ENCODE data around the gene OR2M4. TPM values are rescaled to one million over a fixed set of nuclear protein-coding genes. Genes with fewer than 3 reads are reported as not detected.

Gene OR2M4
- total RNA-seq, 1 experiment from 2014 or later: not detected

DNA sequence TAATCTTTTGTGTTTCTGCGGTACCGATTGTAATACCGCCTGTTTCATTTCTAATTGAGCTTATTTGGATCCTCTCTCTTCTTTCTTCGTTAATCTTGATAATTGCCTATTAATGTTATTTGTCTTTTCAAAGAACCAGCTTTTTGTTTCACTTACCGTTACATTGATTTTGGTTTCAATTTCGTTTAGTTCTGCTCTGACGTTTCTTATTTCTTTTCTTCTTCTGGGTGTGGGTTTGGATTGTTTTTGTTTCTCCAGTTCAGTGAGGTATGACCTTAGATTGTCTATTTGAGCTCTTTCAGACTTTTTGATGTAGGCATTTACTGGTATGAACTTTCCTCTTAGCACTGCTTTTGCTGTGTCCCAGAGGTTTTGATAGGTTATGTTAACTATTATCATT is 47.2 kb upstream of the OR2M4 start:
- Histone ChIP-seq H3K79me2 (ENCODE audit: insufficient read depth, low read length) (no peaks in the 10 kb centered on the region), H4K20me1 (ENCODE audit: insufficient read depth) (no peaks in the 10 kb centered on the region), H2AFZ (ENCODE audit: low read depth, low read length, poor library complexity, severe bottlenecking) (no peak overlapping the region), H3K9me3 (ENCODE audit: control insufficient read depth in 1 of 2, insufficient read depth in 1 of 2, low read depth in 1 of 2, low read length in 2 of 2) (peaks cover 0 to 3% of the 10 kb centered on the region in 2 experiments; a peak in 2 of 4 replicates), H3K4me1 (ENCODE audit: control insufficient read depth in 1 of 2, insufficient read depth in 2 of 2, low read length in 2 of 2) (no peaks in the 10 kb centered on the region), H3K9ac (ENCODE audit: low read length) (no peak overlapping the region), H3K9me2 (ENCODE audit: insufficient read depth) (no peaks in the 10 kb centered on the region), H3K36me3 (ENCODE audit: control insufficient read depth in 1 of 2, insufficient read depth in 2 of 2, low read length in 2 of 2) (no peaks in the 10 kb centered on the region), H3K4me2 (ENCODE audit: low read length) (no peak overlapping the region), H3K27ac (ENCODE audit: low read depth, low read length) (no peak overlapping the region), H3K27me3 (ENCODE audit: insufficient read depth, low read length) (no peaks in the 10 kb centered on the region), H3K4me3 (replicated peaks in 1 of 2; ENCODE audit: low read depth in 1 of 2, low read length in 2 of 2) (no peak overlapping the region)
- ChIA-PET CTCF (no interaction called here), POLR2A (no interaction called here), RAD21 (ENCODE audit: low non-redundant PET in 1 of 2, low total read pairs in 2 of 2, uncharacterized antibody in 2 of 2, unreplicated experiment in 2 of 2) (no interaction called here)
- DNase-seq (ENCODE audit: low read depth, low spot score) (no peak), ATAC-seq (no peak)
- TF ChIP-seq CBX3 (IDR thresholded peaks at IDR 0.05; ENCODE audit: low read depth) (no peak), POLR2AphosphoS5 (IDR thresholded peaks at IDR 0.05; ENCODE audit: low read depth, low read length) (no peak), JUND (IDR thresholded peaks at IDR 0.05) (no peak), SRF (IDR thresholded peaks at IDR 0.05; ENCODE audit: low read depth) (no peak), EZH2phosphoT487 (IDR thresholded peaks at IDR 0.05; ENCODE audit: borderline replicate concordance) (no peak), YY1 (IDR thresholded peaks at IDR 0.05; ENCODE audit: extremely low read depth, insufficient replicate concordance, low read depth, low read length) (no peak), SP1 (IDR thresholded peaks at IDR 0.05; ENCODE audit: low read depth) (no peak), POLR2A (IDR thresholded peaks at IDR 0.05; ENCODE audit: borderline replicate concordance, extremely low read depth, insufficient read depth, insufficient read length) (no peak), CEBPB (IDR thresholded peaks at IDR 0.05; ENCODE audit: low read depth) (no peak), SIN3A (IDR thresholded peaks at IDR 0.05; ENCODE audit: low read depth) (no peak), TCF7L2 (IDR thresholded peaks at IDR 0.05; ENCODE audit: borderline replicate concordance, extremely low read depth, insufficient read depth, insufficient read length) (no peak), EZH2 (IDR thresholded peaks at IDR 0.05) (no peak), ELF1 (IDR thresholded peaks at IDR 0.05; ENCODE audit: borderline replicate concordance, low read depth) (no peak), EGR1 (IDR thresholded peaks at IDR 0.05; ENCODE audit: low read depth) (no peak)
- TF ChIP-seq, protein P1, sequence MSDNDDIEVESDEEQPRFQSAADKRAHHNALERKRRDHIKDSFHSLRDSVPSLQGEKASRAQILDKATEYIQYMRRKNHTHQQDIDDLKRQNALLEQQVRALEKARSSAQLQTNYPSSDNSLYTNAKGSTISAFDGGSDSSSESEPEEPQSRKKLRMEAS (IDR thresholded peaks at IDR 0.05): no peak
- TF ChIP-seq, protein P2, sequence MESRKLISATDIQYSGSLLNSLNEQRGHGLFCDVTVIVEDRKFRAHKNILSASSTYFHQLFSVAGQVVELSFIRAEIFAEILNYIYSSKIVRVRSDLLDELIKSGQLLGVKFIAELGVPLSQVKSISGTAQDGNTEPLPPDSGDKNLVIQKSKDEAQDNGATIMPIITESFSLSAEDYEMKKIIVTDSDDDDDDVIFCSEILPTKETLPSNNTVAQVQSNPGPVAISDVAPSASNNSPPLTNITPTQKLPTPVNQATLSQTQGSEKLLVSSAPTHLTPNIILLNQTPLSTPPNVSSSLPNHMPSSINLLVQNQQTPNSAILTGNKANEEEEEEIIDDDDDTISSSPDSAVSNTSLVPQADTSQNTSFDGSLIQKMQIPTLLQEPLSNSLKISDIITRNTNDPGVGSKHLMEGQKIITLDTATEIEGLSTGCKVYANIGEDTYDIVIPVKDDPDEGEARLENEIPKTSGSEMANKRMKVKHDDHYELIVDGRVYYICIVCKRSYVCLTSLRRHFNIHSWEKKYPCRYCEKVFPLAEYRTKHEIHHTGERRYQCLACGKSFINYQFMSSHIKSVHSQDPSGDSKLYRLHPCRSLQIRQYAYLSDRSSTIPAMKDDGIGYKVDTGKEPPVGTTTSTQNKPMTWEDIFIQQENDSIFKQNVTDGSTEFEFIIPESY (IDR thresholded peaks at IDR 0.05; ENCODE audit: extremely low read depth, insufficient replicate concordance, low read length): no peak
- intact Hi-C loops (cut with micrococcal nuclease): no loop called here
- BruUV-seq (replicated peaks): no TSS peak

Data from HCT116 (cell line).